GM18867 (cell line): ENCODE results near the gene VSTM4.

Experiments used
- ATAC-seq: cut with Tn5 transposase; IDR thresholded peaks from one replicate; pipeline ENCODE4 v1.9.1; 2021; ENCODE audit warnings: mild to moderate bottlenecking, moderate library complexity; ENCODE audit not compliant: unreplicated experiment

Gene VSTM4

GRCh38 chr10:49143249-49143648, 27.9 kb upstream of the VSTM4 start:
- ATAC-seq: no peak

GRCh38 chr10:49141541-49142332, 26.4 kb upstream of the VSTM4 start:
- no peak for ATAC-seq

- ATAC-seq: no peak
These were observed 25.2 kb upstream of the VSTM4 start for GRCh38 chr10:49140304-49141177.

GRCh38 chr10:49139846-49140195, 24.5 kb upstream of the VSTM4 start:
- ATAC-seq: no peak

GRCh38 chr10:49139028-49139845, 23.9 kb upstream of the VSTM4 start:
- ATAC-seq: no peak

GRCh38 chr10:49138361-49138891, 23.1 kb upstream of the VSTM4 start:
- ATAC-seq: no peak

- ATAC-seq: no peak
These were observed 21.2 kb upstream of the VSTM4 start for GRCh38 chr10:49136525-49136924.

- no peak for ATAC-seq
These were observed 20.4 kb upstream of the VSTM4 start for GRCh38 chr10:49135575-49136313.

GRCh38 chr10:49134327-49134726, 19.0 kb upstream of the VSTM4 start:
- ATAC-seq: no peak

GRCh38 chr10:49133706-49134248, 18.5 kb upstream of the VSTM4 start, which contains the start of gene FAM170B:
Gene FAM170B, minus strand, starts transcription at chr10:49134021. Its CDS starts 103 bp downstream, at chr10:49133918.
- no peak for ATAC-seq

- ATAC-seq: no peak
These were observed 17.0 kb upstream of the VSTM4 start for GRCh38 chr10:49132362-49132737.

- ATAC-seq: no peak
These were observed 16.4 kb upstream of the VSTM4 start for GRCh38 chr10:49131507-49132361.

GRCh38 chr10:49129376-49129775, 14.1 kb upstream of the VSTM4 start:
- ATAC-seq: no peak

- no peak for ATAC-seq
These were observed 13.5 kb upstream of the VSTM4 start for GRCh38 chr10:49128854-49129253.

GRCh38 chr10:49123981-49124950, 8.9 kb upstream of the VSTM4 start:
- no peak for ATAC-seq

- ATAC-seq: no peak
These were observed 5.6 kb upstream of the VSTM4 start for GRCh38 chr10:49120911-49121310.

- no peak for ATAC-seq
These were observed 4.4 kb upstream of the VSTM4 start for GRCh38 chr10:49119746-49120145.
